ENCODE measurements around the gene TRPM1. TPM values are rescaled to one million over a fixed set of nuclear protein-coding genes. Genes with fewer than 3 reads are reported as not detected.

Gene TRPM1
- total RNA-seq, 1 donor from 2014 or later: not detected

DNA sequence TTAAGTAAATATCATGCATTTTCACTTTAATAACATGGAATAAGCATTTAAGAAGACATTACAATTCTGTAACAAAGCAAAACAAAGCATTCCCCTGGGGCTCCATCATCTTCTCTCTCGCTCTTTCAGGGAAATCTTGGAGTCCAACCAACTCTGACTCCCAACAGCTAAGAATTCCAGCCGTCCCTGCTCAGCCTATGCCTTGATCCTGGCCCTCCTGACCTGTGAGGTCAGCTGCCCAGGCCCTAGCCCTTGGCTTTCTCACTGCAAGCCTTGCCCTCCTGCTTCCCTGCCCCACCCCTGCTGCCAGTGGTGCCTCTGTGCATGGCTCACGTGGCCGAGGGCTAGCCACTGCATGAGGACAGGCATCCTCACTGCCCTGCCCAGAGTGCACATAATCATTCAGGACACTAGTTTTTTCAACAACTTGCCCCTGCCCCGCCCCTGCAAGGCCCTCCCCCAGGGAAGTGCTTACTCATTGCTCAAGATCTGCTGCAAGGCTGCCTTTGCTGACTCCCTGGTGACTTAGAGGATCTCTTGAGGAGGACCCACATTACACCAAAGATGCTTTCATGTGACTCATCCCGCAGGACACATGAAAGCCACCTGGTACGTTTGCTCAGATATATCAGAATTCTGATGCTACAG lies 147.7 kb downstream of the TRPM1 start:
- DNase-seq (ENCODE audit: low read depth): peak; percentile 89
- no peak overlapping the region for H3K4me3 ChIP-seq (ENCODE audit: insufficient read depth, low read depth, low read length)
- peak overlapping the region; percentile 51 for H3K27ac ChIP-seq (ENCODE audit: low read depth, low read length)
- no peaks in the 10 kb centered on the region for H3K27me3 ChIP-seq (ENCODE audit: insufficient read depth, low read length)
- H3K9me3 ChIP-seq (ENCODE audit: insufficient read depth, low read depth, low read length): no peaks in the 10 kb centered on the region
- H3K4me2 ChIP-seq (ENCODE audit: low read length): peak overlapping the region; percentile 54
- Mint-ChIP-seq H3K27me3 (ENCODE audit: low read depth, unreplicated experiment) (no peaks in the 10 kb centered on the region), H3K4me3 (ENCODE audit: unreplicated experiment) (peak overlapping the region; percentile 20), H3K27ac (ENCODE audit: unreplicated experiment) (peak overlapping the region; percentile 96), H3K9me3 (ENCODE audit: unreplicated experiment) (no peaks in the 10 kb centered on the region), H3K4me1 (ENCODE audit: low read depth, unreplicated experiment) (peaks cover 20% of the 10 kb centered on the region), H3K36me3 (ENCODE audit: low read depth, unreplicated experiment) (peaks cover 35% of the 10 kb centered on the region)
- FAIRE-seq: peak; percentile 70
- no peak overlapping the region for H3K9ac ChIP-seq (ENCODE audit: low read length)
- no peaks in the 10 kb centered on the region for H4K20me1 ChIP-seq (ENCODE audit: insufficient read depth, low read length)
- H3K4me1 ChIP-seq (ENCODE audit: insufficient read depth, low read length): peaks cover 23% of the 10 kb centered on the region
- peaks cover 25% of the 10 kb centered on the region for H3K36me3 ChIP-seq (ENCODE audit: insufficient read depth, low read length)
- H2AFZ ChIP-seq (ENCODE audit: low read depth, low read length): no peak overlapping the region
- no peak for TF ChIP-seq EZH2 (IDR thresholded peaks at IDR 0.05; ENCODE audit: insufficient read depth, low read length)
- TF ChIP-seq, protein P1, sequence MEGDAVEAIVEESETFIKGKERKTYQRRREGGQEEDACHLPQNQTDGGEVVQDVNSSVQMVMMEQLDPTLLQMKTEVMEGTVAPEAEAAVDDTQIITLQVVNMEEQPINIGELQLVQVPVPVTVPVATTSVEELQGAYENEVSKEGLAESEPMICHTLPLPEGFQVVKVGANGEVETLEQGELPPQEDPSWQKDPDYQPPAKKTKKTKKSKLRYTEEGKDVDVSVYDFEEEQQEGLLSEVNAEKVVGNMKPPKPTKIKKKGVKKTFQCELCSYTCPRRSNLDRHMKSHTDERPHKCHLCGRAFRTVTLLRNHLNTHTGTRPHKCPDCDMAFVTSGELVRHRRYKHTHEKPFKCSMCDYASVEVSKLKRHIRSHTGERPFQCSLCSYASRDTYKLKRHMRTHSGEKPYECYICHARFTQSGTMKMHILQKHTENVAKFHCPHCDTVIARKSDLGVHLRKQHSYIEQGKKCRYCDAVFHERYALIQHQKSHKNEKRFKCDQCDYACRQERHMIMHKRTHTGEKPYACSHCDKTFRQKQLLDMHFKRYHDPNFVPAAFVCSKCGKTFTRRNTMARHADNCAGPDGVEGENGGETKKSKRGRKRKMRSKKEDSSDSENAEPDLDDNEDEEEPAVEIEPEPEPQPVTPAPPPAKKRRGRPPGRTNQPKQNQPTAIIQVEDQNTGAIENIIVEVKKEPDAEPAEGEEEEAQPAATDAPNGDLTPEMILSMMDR (IDR thresholded peaks at IDR 0.05; ENCODE audit: insufficient read depth, low read depth, low read length): no peak
- no peaks in the 10 kb centered on the region for H3K79me2 ChIP-seq (ENCODE audit: insufficient read depth, low read length)

DNA sequence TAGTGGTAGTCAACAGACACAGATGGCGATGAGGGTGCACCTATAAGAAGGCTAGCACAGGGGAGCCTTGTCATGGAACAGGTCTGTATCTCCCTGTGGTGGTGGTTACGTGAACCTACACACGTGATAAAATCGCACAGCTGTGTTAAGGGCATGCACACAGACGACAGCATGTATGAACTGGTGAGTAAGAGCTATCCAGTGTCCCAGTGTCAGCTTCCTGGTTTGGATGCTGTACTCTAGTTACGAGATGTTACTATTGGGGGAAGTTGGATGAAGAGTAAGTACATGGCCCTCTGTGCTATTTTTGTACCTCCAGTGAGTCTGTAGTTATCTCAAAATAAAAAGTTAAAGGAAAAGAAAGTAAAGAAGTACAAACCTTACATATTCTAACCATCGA lies 148.3 kb downstream of the TRPM1 start:
- no peak overlapping the region for H3K27ac ChIP-seq (ENCODE audit: low read depth, low read length)
- H2AFZ ChIP-seq (ENCODE audit: low read depth, low read length): no peak overlapping the region
- H3K36me3 ChIP-seq (ENCODE audit: insufficient read depth, low read length): peaks cover 26% of the 10 kb centered on the region
- H3K9me3 Mint-ChIP-seq (ENCODE audit: unreplicated experiment): no peaks in the 10 kb centered on the region
- no peaks in the 10 kb centered on the region for H3K79me2 ChIP-seq (ENCODE audit: insufficient read depth, low read length)
- TF ChIP-seq, protein P1 (IDR thresholded peaks at IDR 0.05; ENCODE audit: insufficient read depth, low read depth, low read length): no peak
- no peak for TF ChIP-seq EZH2 (IDR thresholded peaks at IDR 0.05; ENCODE audit: insufficient read depth, low read length)
- no peak for FAIRE-seq
- peaks cover 20% of the 10 kb centered on the region for H3K4me1 Mint-ChIP-seq (ENCODE audit: low read depth, unreplicated experiment)
- no peaks in the 10 kb centered on the region for H3K27me3 Mint-ChIP-seq (ENCODE audit: low read depth, unreplicated experiment)
- no peaks in the 10 kb centered on the region for H4K20me1 ChIP-seq (ENCODE audit: insufficient read depth, low read length)
- peaks cover 35% of the 10 kb centered on the region for H3K36me3 Mint-ChIP-seq (ENCODE audit: low read depth, unreplicated experiment)
- H3K27me3 ChIP-seq (ENCODE audit: insufficient read depth, low read length): no peaks in the 10 kb centered on the region
- H3K9me3 ChIP-seq (ENCODE audit: insufficient read depth, low read depth, low read length): no peaks in the 10 kb centered on the region
- H3K4me2 ChIP-seq (ENCODE audit: low read length): no peak overlapping the region
- no peak overlapping the region for H3K9ac ChIP-seq (ENCODE audit: low read length)
- H3K27ac Mint-ChIP-seq (ENCODE audit: unreplicated experiment): peak overlapping the region; percentile 38
- no peak overlapping the region for H3K4me3 Mint-ChIP-seq (ENCODE audit: unreplicated experiment)
- peaks cover 23% of the 10 kb centered on the region for H3K4me1 ChIP-seq (ENCODE audit: insufficient read depth, low read length)
- H3K4me3 ChIP-seq (ENCODE audit: insufficient read depth, low read depth, low read length): no peak overlapping the region
- no peak for DNase-seq (ENCODE audit: low read depth)

Small RNAs within 50 kb of the gene (microRNA-seq; reads per million reads assigned to microRNA genes)
- gene MIR211: 1.1 reads per million

Other genes with a start within 250 kb of the TRPM1 start
- 11.1 and 13.6 TPM in 2 replicates for gene FAN1, start 197.8 kb downstream of the TRPM1 start, total RNA-seq
- gene MTMR10, start 110.1 kb downstream of the TRPM1 start, total RNA-seq: 11.9 and 14.8 TPM in 2 replicates
- 31.0 and 33.6 TPM in 2 replicates for gene KLF13, start 225.1 kb upstream of the TRPM1 start, total RNA-seq

Measured in astrocyte (in vitro differentiated cells and primary cell).